Central memory CD8-positive, alpha-beta T cell (primary cell): ENCODE results near the gene CSNK2A1.
"Not testable (repeated sequence)": the region's sequence is repeated elsewhere in the genome, so short reads cannot be mapped to it uniquely, and the experiment has no call there.

Source experiments
- ATAC-seq: fragments of 150-1000 bp; cut with Tn5 transposase; replicated peaks from 2 replicates; pipeline ENCODE4 v1.10.0; 2022; ENCODE audit warnings: mild to moderate bottlenecking, moderate FRiP score, moderate number of reproducible peaks; ENCODE audit not compliant: poor library complexity, severe bottlenecking; ENCODE audit errors: extremely low read depth
- DNase-seq, 2 donors: peaks; one replicate each; pipeline ENCODE4 v3.0.0; 2021; ENCODE audit warnings: low spot score in 2 of 2
- H3K27ac Mint-ChIP-seq: one replicate; pipeline ENCODE4 v1.8.0; 2022; ENCODE audit warnings: low read depth, mild to moderate bottlenecking, moderate library complexity, mixed read lengths
- H3K27me3 Mint-ChIP-seq: one replicate; pipeline ENCODE4 v1.8.0; 2022; ENCODE audit warnings: mixed read lengths
- H3K36me3 Mint-ChIP-seq: one replicate; pipeline ENCODE4 v1.8.0; 2022; ENCODE audit warnings: mild to moderate bottlenecking, moderate library complexity, mixed read lengths; ENCODE audit not compliant: insufficient read depth
- H3K4me1 Mint-ChIP-seq: one replicate; pipeline ENCODE4 v1.8.0; 2022; ENCODE audit warnings: mixed read lengths
- H3K4me3 Mint-ChIP-seq: one replicate; pipeline ENCODE4 v1.8.0; 2022; ENCODE audit warnings: mild to moderate bottlenecking, moderate library complexity, mixed read lengths
- H3K9me3 Mint-ChIP-seq: one replicate; pipeline ENCODE4 v1.8.0; 2022; ENCODE audit warnings: mixed read lengths

CSNK2A1 gene

DNA sequence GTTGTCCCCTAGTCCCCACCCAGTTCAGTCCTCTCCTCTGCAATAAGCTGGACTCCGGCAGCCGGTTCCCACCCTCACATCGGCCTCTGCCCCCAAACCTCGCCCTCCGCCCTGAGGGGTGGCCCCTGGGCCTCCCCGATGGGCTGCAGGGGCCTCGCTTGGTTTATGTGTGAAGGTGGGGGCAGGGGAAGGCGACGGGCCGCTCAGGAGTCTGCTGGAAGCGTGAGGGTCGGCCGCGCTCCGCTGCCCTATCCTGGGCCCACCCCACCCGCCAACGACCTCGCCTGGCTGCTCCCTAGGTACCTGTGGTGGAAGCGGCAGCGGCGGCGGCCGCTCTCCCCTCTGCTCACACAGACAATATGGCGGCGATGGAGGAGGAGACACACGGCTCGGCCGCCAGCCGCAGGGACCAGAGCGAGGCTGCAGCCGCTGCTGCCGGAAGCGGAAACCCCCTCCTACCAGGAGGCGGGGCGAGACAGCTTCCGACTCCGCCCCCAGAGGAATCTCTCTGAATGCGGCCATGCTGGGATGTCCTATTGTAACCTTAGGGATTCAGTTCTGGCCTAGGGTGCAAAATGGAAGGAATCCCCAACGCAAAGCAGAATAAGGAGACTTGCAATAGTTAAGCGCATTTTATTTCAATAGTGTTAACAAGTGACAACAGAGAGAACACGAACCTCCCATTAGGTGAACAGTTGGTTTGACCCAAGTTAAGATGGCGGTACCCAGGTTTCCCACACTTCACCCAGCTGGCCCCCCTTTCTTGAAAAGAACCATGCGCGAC is at the start of gene CSNK2A1:
TSS of gene CSNK2A1 (minus strand) at position 422 of the 784 bp plus-strand sequence. CDS start 35,239 bp downstream, outside the sequence.
- peak within 1 kb of the TSS; percentile 79 for H3K27ac Mint-ChIP-seq
- H3K36me3 Mint-ChIP-seq, result peaks cover 3% of the 10 kb centered on the region
- peak within 1 kb of the TSS; percentile 79 for H3K4me3 Mint-ChIP-seq
- ATAC-seq (peak; percentile 98), DNase-seq (peak; percentile 96 to 97)
- no peaks in the 10 kb centered on the region for H3K27me3 Mint-ChIP-seq
- H3K4me1 Mint-ChIP-seq, result peaks cover 51% of the 10 kb centered on the region
- peaks cover 5% of the 10 kb centered on the region for H3K9me3 Mint-ChIP-seq

DNA sequence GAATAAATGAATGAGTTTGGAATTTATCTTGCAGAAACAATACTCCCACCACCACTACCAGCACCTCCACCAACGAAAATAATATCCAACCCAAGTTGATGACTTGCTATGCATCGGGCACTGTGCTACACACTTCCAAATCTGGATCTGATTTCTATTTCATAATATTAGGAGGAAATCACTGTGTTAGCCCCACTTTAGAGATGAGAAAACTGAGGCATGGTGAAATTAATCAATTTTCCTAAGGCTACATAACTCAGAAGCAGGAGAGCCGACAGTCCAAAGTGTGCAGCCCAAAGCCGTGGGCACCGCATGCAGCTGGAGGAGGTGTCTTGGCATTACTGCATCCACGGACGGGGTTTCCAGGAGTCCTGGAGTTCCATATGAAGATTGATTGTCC is 48.9 kb upstream of the CSNK2A1 start:
- H3K27me3 Mint-ChIP-seq, result peaks cover 27% of the 10 kb centered on the region
- no peak overlapping the region for H3K27ac Mint-ChIP-seq
- no peak for DNase-seq
- H3K9me3 Mint-ChIP-seq, result no peaks in the 10 kb centered on the region
- no peaks in the 10 kb centered on the region for H3K36me3 Mint-ChIP-seq
- no peak overlapping the region for H3K4me3 Mint-ChIP-seq
- ATAC-seq, result no peak
- H3K4me1 Mint-ChIP-seq, result no peaks in the 10 kb centered on the region

DNA sequence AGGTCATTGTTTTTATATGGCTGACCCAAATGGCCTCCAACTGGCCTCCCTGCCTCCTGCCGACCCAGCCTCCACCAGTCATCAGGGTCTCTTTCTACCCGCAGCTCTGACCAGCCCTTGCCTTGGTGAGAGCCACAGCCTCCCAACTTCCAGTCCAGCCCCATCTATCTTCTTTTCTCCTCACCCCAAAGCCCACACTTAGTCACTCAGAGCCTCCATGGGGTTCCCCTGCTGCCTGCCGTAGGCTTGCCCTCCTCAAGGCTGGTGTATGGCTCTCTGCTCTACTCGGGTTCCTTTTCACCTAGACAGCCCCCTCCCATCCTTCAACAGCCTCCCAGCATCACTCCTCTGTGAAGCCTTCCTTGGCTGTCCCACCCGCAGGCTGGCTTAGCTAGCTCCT is 48.4 kb upstream of the CSNK2A1 start:
- no peaks in the 10 kb centered on the region for H3K4me1 Mint-ChIP-seq
- no peak overlapping the region for H3K4me3 Mint-ChIP-seq
- H3K36me3 Mint-ChIP-seq, result no peaks in the 10 kb centered on the region
- H3K27ac Mint-ChIP-seq, result no peak overlapping the region
- no peak for DNase-seq
- H3K27me3 Mint-ChIP-seq, result peaks cover 27% of the 10 kb centered on the region
- no peak for ATAC-seq
- no peaks in the 10 kb centered on the region for H3K9me3 Mint-ChIP-seq

DNA sequence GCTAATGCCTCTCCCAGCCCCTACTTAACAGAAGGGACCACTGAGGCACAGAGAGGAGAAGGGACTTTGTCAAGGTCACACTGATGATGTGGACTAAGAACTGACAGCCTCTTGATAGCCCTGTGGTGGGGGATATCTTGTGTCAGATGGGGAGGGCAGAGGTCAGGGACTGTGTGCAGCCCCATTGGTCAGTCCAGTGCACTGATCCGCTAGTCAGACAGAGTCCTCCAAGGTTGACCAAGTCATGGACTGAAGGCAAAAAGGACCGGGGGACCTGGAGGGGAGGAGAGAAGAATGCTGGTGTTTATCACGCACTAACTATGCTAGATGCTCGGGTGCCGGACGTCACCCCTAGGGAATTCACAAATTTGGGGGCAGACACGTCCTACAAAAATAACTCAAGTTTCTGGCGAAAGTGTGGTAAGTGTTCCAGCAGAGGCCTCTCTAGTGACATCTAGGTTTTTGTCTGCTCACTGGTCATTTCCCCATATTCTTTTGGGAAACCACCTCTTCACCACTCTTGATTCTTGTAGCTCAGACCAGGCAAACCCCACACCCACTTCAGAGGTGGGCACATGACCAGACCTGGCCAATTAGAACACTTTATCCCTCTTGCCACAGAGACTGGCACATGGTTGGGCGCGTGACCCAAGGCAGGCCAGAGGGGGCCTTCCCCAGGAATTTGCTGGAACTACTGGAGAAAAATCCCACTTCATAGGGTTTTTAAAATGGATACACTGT is 45.5 kb upstream of the CSNK2A1 start:
- DNase-seq, result no peak
- no peak overlapping the region for H3K4me3 Mint-ChIP-seq
- no peak overlapping the region for H3K27ac Mint-ChIP-seq
- peaks cover 27% of the 10 kb centered on the region for H3K27me3 Mint-ChIP-seq
- ATAC-seq, result no peak
- H3K4me1 Mint-ChIP-seq, result no peaks in the 10 kb centered on the region
- no peaks in the 10 kb centered on the region for H3K9me3 Mint-ChIP-seq
- H3K36me3 Mint-ChIP-seq, result peaks cover 1% of the 10 kb centered on the region

DNA sequence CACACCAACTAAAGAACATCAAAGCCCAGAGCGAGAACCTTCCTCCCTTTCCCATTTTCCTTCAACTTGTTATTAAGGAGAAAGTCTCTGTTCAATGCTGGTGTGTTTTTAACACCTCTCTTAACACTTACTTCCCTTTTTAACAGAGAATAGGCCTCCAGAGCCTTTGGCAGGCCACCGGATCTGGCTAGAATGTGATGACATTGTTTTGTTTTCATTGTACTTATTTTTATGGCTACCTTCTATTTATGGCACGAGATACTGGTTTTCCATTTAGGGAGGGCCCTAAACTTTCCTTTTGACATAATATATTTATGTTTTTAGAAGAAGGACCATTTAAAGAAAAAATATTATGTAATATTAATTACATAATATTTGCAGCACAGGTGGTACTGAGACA is 44.9 kb upstream of the CSNK2A1 start:
- no peak for ATAC-seq
- Mint-ChIP-seq H3K27me3 (peaks cover 27% of the 10 kb centered on the region), H3K4me3 (no peak overlapping the region), H3K9me3 (no peaks in the 10 kb centered on the region), H3K27ac (no peak overlapping the region), H3K4me1 (no peaks in the 10 kb centered on the region), H3K36me3 (peaks cover 1% of the 10 kb centered on the region)
- no peak for DNase-seq

DNA sequence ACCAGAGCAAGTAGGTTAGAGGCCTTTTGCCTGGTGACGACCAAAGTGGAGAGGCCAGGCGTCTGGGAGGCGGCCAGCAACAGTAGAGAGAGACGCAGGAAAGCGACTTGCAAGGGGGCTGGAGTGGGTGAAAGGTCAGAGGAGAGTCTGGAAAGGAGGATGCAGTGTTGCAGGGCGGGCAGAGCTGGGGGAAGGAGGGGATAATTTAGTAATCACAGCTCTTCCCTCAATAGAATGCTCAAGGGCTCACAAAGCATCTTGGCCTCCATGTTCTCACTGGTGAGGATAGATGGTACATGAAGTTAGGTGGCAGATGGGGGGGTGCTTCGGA is 41.3 kb upstream of the CSNK2A1 start:
- Mint-ChIP-seq H3K27me3 (no peaks in the 10 kb centered on the region), H3K4me1 (no peaks in the 10 kb centered on the region), H3K36me3 (peaks cover 1% of the 10 kb centered on the region), H3K4me3 (no peak overlapping the region), H3K27ac (no peak overlapping the region), H3K9me3 (no peaks in the 10 kb centered on the region)
- ATAC-seq (no peak), DNase-seq (no peak)

DNA sequence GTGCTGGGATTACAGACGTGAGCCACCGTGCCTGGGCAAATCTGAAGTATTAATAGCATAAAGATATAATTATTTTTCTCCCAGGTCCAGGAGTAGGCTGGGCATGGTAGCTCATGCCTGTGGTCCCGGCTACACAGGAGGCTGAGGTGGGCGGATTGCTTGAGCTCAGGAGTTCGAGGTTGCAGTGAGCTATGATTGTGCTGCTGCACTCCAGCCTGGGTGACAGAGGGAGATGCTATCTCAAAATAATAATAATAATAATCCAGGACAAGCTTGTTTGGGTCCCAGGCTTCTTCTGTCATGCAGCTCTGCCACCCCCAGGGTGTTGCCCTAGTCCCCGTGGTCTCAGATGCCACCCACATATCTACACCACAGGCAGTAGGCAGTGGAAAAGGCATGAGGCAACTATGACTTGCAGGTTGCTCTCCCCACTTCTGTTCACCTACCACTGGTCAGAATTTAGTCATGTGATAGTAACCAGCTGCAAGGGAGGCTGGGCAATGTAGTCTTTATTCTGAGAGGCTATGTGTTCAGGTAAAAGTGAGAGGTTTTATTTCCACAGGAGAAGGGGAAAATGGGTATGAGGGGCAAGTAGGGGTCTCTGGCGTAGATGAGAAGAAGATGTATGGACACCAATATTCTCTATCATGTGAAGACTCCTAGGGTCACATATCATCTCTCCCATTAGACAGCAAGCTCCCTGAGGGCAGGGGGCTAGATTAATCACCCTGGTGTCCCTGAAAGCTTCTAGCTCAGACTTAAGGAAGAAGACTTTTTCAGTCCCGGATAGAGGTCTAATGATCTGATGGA is 40.8 kb upstream of the CSNK2A1 start:
- H3K27ac Mint-ChIP-seq, result no peak overlapping the region
- no peak overlapping the region for H3K4me3 Mint-ChIP-seq
- H3K4me1 Mint-ChIP-seq, result no peaks in the 10 kb centered on the region
- peaks cover 1% of the 10 kb centered on the region for H3K36me3 Mint-ChIP-seq
- no peaks in the 10 kb centered on the region for H3K27me3 Mint-ChIP-seq
- ATAC-seq, result no peak
- no peaks in the 10 kb centered on the region for H3K9me3 Mint-ChIP-seq
- DNase-seq, result no peak

DNA sequence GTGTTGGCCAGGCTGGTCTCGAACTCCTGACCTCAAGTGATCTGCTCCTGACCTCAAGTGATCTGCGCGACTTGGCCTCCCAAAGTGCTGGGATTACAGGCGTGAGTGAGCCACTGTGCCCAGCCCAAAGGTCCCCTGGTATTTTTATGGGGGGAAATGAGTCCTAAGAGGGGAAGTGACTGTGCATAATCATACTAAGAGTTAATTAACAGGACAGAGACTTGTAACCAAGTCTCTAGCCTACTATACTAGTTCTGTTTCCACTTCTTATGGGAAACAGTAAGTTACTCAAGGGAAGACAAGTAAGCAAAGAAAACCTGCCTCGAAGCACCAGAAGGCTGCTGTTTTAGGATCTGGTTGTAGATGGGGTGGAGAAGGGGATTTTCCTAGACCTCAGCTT is 38.6 kb upstream of the CSNK2A1 start:
- Mint-ChIP-seq H3K4me1 (no peaks in the 10 kb centered on the region), H3K27ac (no peak overlapping the region), H3K4me3 (no peak overlapping the region), H3K36me3 (peaks cover 1% of the 10 kb centered on the region), H3K27me3 (no peaks in the 10 kb centered on the region), H3K9me3 (no peaks in the 10 kb centered on the region)
- DNase-seq (no peak), ATAC-seq (no peak)

DNA sequence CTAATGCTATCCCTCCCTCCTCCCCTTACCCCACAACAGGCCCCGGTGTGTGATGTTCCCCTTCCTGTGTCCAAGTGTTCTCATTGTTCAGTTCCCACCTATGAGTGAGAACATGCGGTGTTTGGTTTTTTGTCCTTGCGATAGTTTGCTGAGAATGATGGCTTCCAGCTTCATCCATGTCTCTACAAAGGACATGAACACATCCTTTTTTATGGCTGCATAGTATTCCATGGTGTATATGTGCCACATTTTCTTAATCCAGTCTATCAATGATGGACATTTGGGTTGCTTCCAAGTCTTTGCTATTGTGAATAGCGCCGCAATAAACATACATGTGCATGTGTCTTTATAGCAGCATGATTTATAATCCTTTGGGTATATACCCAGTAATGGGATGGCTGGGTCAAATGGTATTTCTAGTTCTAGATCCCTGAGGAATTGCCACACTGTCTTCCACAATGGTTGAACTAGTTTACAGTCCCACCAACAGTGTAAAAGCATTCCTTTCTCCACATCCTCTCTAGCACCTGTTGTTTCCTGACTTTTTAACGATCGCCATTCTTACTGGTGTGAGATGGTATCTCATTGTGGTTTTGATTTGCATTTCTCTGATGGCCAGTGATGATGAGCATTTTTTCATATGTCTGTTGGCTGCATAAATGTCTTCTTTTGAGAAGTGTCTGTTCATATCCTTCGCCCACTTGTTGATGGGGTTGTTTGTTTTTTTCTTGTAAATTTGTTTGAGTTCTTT is 35.5 kb upstream of the CSNK2A1 start:
- not testable (repeated sequence) for H3K27ac Mint-ChIP-seq, DNase-seq, H3K36me3 Mint-ChIP-seq, H3K4me1 Mint-ChIP-seq, H3K9me3 Mint-ChIP-seq, ATAC-seq, H3K4me3 Mint-ChIP-seq
- H3K27me3 Mint-ChIP-seq, result peaks cover 20% of the 10 kb centered on the region

DNA sequence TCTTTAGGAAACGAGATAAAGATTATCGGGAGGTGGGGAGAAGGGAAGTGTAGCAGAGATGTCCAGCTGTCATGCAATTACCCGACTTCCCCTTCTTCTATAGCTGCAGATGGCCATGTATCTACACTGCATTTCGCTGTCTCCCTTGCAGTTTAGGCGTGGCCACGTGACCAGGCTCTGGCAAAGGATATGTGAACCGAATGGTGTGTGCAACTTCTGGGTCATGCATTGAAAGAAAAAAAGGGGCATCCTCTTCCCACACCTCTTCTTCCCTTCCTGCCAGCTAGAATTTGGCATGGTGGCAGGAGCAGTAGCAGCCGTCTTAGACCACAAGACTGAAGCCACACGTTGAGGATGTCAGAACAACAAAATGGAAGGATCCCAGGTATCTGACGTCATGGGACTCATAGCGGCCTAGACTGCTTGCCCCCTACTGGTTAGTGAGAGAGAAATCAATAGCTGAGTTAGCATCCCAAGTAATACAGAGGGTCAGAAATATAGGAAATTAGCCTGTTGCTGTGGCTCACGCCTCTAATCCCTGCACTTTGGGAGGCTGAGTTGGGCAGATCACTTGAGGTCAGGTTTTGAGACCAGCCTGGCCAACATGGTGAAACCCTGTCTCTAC is 33.7 kb upstream of the CSNK2A1 start:
- Mint-ChIP-seq H3K9me3 (no peaks in the 10 kb centered on the region), H3K27ac (no peak overlapping the region), H3K4me3 (no peak overlapping the region), H3K4me1 (no peaks in the 10 kb centered on the region), H3K27me3 (peaks cover 38% of the 10 kb centered on the region), H3K36me3 (no peaks in the 10 kb centered on the region)
- DNase-seq, result no peak
- ATAC-seq, result no peak

DNA sequence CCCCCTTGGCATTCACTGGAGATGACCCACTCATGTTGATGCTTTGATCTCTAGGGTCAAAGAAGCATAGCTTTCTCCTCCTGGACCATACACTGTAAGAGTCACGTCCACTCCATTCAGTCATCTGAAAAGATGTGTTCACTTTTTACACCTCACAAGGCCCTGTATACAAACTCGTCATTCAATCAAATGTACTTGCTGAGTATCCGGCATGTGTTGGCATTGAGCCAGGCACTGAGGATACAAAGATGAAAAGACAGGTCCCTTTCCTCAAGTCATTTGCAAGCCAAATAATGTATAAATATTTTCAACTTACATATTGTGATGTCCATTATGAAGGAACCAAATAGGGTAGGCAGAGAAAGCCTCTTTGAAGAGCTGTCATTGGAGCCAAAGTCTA is 32.6 kb upstream of the CSNK2A1 start:
- Mint-ChIP-seq H3K27me3 (peaks cover 47% of the 10 kb centered on the region), H3K36me3 (no peaks in the 10 kb centered on the region), H3K4me3 (no peak overlapping the region), H3K9me3 (no peaks in the 10 kb centered on the region), H3K4me1 (no peaks in the 10 kb centered on the region), H3K27ac (no peak overlapping the region)
- no peak for DNase-seq
- no peak for ATAC-seq

DNA sequence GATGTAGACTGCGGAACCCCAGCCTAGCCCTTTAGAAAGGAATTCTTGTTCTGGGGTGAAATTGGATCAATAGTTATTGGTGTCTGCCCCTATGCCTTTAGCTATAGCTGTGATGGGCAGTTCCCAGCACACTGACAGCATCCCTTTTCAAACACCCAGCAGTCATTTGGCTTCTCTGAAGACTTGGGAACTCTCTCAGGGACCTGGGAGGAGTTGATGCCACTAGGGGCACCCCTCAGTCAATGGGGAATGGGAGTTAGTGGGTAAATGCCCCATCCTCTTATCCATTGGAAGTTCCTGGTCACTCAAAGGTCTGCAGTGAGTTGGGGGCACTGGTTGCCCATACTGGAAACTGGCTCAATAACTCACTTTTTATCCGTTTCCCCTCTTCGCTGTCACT is 31.6 kb upstream of the CSNK2A1 start:
- Mint-ChIP-seq H3K27me3 (peaks cover 47% of the 10 kb centered on the region), H3K36me3 (no peaks in the 10 kb centered on the region), H3K9me3 (no peaks in the 10 kb centered on the region), H3K4me1 (no peaks in the 10 kb centered on the region), H3K27ac (no peak overlapping the region), H3K4me3 (no peak overlapping the region)
- no peak for DNase-seq
- ATAC-seq, result no peak
